Effector CD4-positive, alpha-beta T cell (primary cell): Measurements from ENCODE around the gene ANO3.

Experiments used
- DNase-seq: peaks from one replicate; pipeline ENCODE4 v3.0.0-alpha.2; 2020

ANO3 gene

GRCh38 chr11:26365284-26365683 lies 33.4 kb downstream of the ANO3 start:
- DNase-seq, result no peak

GRCh38 chr11:26377619-26378018 lies 45.7 kb downstream of the ANO3 start:
- DNase-seq, result no peak

GRCh38 chr11:26399336-26399735 lies 67.4 kb downstream of the ANO3 start:
- DNase-seq, result no peak

- no peak for DNase-seq
These were observed 78.9 kb downstream of the ANO3 start for GRCh38 chr11:26410706-26411366.

GRCh38 chr11:26412955-26413354 lies 81.0 kb downstream of the ANO3 start:
- no peak for DNase-seq

GRCh38 chr11:26418386-26418912 lies 86.5 kb downstream of the ANO3 start:
- no peak for DNase-seq

- no peak for DNase-seq
These were observed 88.4 kb downstream of the ANO3 start for GRCh38 chr11:26420331-26420730.

GRCh38 chr11:26424255-26424654 lies 92.3 kb downstream of the ANO3 start:
- no peak for DNase-seq

GRCh38 chr11:26439854-26440253 lies 107.9 kb downstream of the ANO3 start:
- DNase-seq, result no peak

- DNase-seq, result no peak
These were observed 110.2 kb downstream of the ANO3 start for GRCh38 chr11:26442131-26442530.

- no peak for DNase-seq
These were observed 111.7 kb downstream of the ANO3 start for GRCh38 chr11:26443617-26444016.

GRCh38 chr11:26457636-26458035 lies 125.7 kb downstream of the ANO3 start:
- DNase-seq, result no peak

- DNase-seq, result no peak
These were observed 133.3 kb downstream of the ANO3 start for GRCh38 chr11:26465274-26465673.

GRCh38 chr11:26467506-26467905 lies 135.6 kb downstream of the ANO3 start:
- DNase-seq, result no peak

GRCh38 chr11:26470992-26471391 lies 139.1 kb downstream of the ANO3 start:
- DNase-seq, result no peak

- DNase-seq, result no peak
These were observed 141.6 kb downstream of the ANO3 start for GRCh38 chr11:26473216-26474194.

GRCh38 chr11:26474401-26474800 lies 142.5 kb downstream of the ANO3 start:
- DNase-seq, result no peak

- no peak for DNase-seq
These were observed 145.5 kb downstream of the ANO3 start for GRCh38 chr11:26477396-26477795.

GRCh38 chr11:26478710-26479109 lies 146.8 kb downstream of the ANO3 start:
- no peak for DNase-seq

GRCh38 chr11:26480041-26480440 lies 148.1 kb downstream of the ANO3 start:
- no peak for DNase-seq

GRCh38 chr11:26483108-26483507 lies 151.2 kb downstream of the ANO3 start:
- no peak for DNase-seq

- DNase-seq, result no peak
These were observed 158.6 kb downstream of the ANO3 start for GRCh38 chr11:26490546-26490945.

- DNase-seq, result no peak
These were observed 161.7 kb downstream of the ANO3 start for GRCh38 chr11:26493616-26494015.

- no peak for DNase-seq
These were observed 175.3 kb downstream of the ANO3 start for GRCh38 chr11:26507229-26507628.
